CD4-positive, CD25-positive, alpha-beta regulatory T cell (primary cell): ENCODE data around the gene CIAO3. TPM values are rescaled to one million over a fixed set of nuclear protein-coding genes. Genes with fewer than 3 reads are reported as not detected.
"Not testable (repeated sequence)": the region's sequence is repeated elsewhere in the genome, so short reads cannot be mapped to it uniquely, and the experiment has no call there.

Experiments
- ATAC-seq, 2 donors: fragments of 150-1000 bp; cut with Tn5 transposase; one replicate each; pipeline ENCODE4 v1.10.0; 2021; ENCODE audit warnings: low read depth in 2 of 2, moderate number of reproducible peaks in 2 of 2, moderate library complexity in 1 of 2
- DNase-seq, 3 donors: peaks; one replicate each; pipeline versions ENCODE4 v3.0.0 to v3.0.0-alpha.2; 2012 to 2022; ENCODE audit warnings: mixed read lengths in 1 of 3
- H3K27ac ChIP-seq: one replicate; pipeline ENCODE4 v1.7.0; 2013; ENCODE audit warnings: mild to moderate bottlenecking, low read length; ENCODE audit not compliant: insufficient read depth, poor library complexity, severe bottlenecking
- H3K27me3 ChIP-seq: one replicate; pipeline ENCODE4 v1.7.0; 2013; ENCODE audit warnings: low read length; ENCODE audit not compliant: control insufficient read depth, insufficient read depth
- H3K36me3 ChIP-seq: one replicate; pipeline ENCODE4 v1.7.0; 2013; ENCODE audit warnings: mild to moderate bottlenecking, low read length, moderate library complexity; ENCODE audit not compliant: control insufficient read depth, insufficient read depth
- H3K4me1 ChIP-seq: 2 replicates; pipeline ENCODE4 v1.7.0; 2013; ENCODE audit warnings: mild to moderate bottlenecking, low read length; ENCODE audit not compliant: insufficient read depth, control insufficient read depth, poor library complexity, severe bottlenecking
- H3K4me3 ChIP-seq: one replicate; pipeline ENCODE4 v1.7.0; 2013; ENCODE audit warnings: low read depth, mild to moderate bottlenecking, low read length, moderate library complexity
- H3K9me3 ChIP-seq, 2 experiments: 1 replicate in 1 of 2; 2 replicates in 1 of 2; pipeline ENCODE4 v1.7.0; 2013; ENCODE audit warnings: low read length in 2 of 2, mild to moderate bottlenecking in 1 of 2, moderate library complexity in 1 of 2; ENCODE audit not compliant: control insufficient read depth in 2 of 2
- H3K27ac Mint-ChIP-seq, 3 donors: one replicate each; pipeline ENCODE4 v1.8.0; 2020 to 2022; ENCODE audit warnings: mild to moderate bottlenecking in 3 of 3, mixed read lengths in 3 of 3, moderate library complexity in 2 of 3
- H3K27me3 Mint-ChIP-seq: one replicate; pipeline ENCODE4 v1.8.0; 2022; ENCODE audit warnings: mild to moderate bottlenecking, mixed read lengths
- H3K36me3 Mint-ChIP-seq: one replicate; pipeline ENCODE4 v1.8.0; 2020; ENCODE audit warnings: mixed read lengths
- H3K4me1 Mint-ChIP-seq, 4 donors: one replicate each; pipeline ENCODE4 v1.8.0; 2020 to 2022; ENCODE audit warnings: mixed read lengths in 4 of 4, mild to moderate bottlenecking in 1 of 4
- H3K4me3 Mint-ChIP-seq, 4 donors: one replicate each; pipeline ENCODE4 v1.8.0; 2020 to 2022; ENCODE audit warnings: mild to moderate bottlenecking in 4 of 4, mixed read lengths in 4 of 4, moderate library complexity in 3 of 4
- H3K9me3 Mint-ChIP-seq, 7 donors: one replicate each; pipeline ENCODE4 v1.8.0; 2020 to 2022; ENCODE audit warnings: mixed read lengths in 7 of 7, mild to moderate bottlenecking in 3 of 7, moderate library complexity in 2 of 7
- polyA plus RNA-seq, 4 donors: library from polyadenylated mRNA; unstranded; fragments of 300-500 nt; fragmentation: Illumina TruSeq; gene quantifications; one replicate each; pipeline ENCODE4 v1.2.3, GENCODE V29; 2021
- total RNA-seq: library from RNA; stranded (reverse); gene quantifications from one replicate; pipeline ENCODE4 v1.2.3, GENCODE V29; 2022

CIAO3 gene
- total and polyA plus RNA-seq, 5 donors from 2014 or later = 17.2 to 42.6 (median 20.3) TPM

DNA sequence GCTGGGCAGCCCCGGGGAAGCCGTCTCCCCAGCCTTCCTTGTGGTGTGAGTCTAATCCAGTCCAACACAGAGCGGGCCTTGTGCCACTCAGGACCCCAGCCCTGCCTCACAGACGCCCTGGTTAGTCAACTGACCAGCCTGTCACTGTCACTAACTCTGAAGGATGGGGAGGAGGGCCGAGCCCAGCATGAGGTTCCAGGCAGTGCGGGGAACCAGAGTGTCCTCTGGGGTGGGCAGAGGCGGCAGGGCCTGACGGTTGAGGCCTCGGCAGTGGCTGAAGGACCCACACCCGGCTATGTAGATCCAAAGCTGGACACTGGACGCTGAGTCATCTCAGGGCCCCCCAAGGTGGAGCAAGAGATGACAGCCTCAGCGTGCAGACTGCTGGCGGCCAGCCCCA, 38.8 kb upstream of the CIAO3 start:
- no peak for ATAC-seq
- peaks cover 0 to 2% (median 0%) of the 10 kb centered on the region in 7 donors for H3K9me3 Mint-ChIP-seq
- no peak for DNase-seq
- Histone ChIP-seq H3K27me3 (no peaks in the 10 kb centered on the region), H3K27ac (no peak overlapping the region), H3K4me1 (no peaks in the 10 kb centered on the region), H3K36me3 (no peaks in the 10 kb centered on the region), H3K4me3 (no peak overlapping the region), H3K9me3 (no peaks in the 10 kb centered on the region)
- no peaks in the 10 kb centered on the region for H3K36me3 Mint-ChIP-seq
- H3K27me3 Mint-ChIP-seq = no peaks in the 10 kb centered on the region
- H3K4me3 Mint-ChIP-seq = no peak overlapping the region
- H3K4me1 Mint-ChIP-seq = no peaks in the 10 kb centered on the region
- H3K27ac Mint-ChIP-seq = no peak overlapping the region

DNA sequence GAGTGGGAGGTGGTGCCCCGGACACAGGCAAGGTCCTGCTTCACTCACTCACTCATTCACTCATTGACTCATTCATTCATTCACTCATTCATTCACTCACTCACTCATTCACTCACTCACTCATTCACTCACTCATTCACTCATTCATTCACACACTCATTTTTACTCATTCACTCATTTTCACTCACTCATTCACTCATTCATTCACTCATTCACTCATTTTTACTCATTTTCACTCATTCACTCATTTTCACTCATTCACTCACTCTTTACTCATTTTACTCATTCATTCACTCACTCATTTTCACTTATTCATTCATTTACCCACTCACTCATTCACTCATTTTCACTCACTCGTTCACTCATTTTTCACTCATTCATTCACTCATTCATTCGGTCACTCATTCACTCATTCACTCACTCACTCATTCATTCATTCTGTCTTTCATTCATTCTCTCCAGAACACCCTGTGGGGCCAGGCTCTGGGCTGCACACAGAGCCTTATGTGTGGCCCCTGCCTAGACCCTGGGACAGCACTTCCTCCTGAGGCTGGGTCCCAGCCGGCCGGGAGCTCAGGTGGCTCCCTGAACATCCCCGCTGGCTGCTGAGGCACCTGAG, 38.2 kb upstream of the CIAO3 start:
- Mint-ChIP-seq H3K4me1 (no peaks in the 10 kb centered on the region), H3K36me3 (no peaks in the 10 kb centered on the region), H3K9me3 (peaks cover 0 to 2% (median 0%) of the 10 kb centered on the region in 7 donors), H3K27ac (no peak overlapping the region), H3K27me3 (no peaks in the 10 kb centered on the region), H3K4me3 (no peak overlapping the region)
- no peak overlapping the region for H3K4me3 ChIP-seq
- DNase-seq = no peak
- no peaks in the 10 kb centered on the region for H3K4me1 ChIP-seq
- no peak overlapping the region for H3K27ac ChIP-seq
- no peak for ATAC-seq
- H3K36me3 ChIP-seq = no peaks in the 10 kb centered on the region
- no peaks in the 10 kb centered on the region for H3K9me3 ChIP-seq
- no peaks in the 10 kb centered on the region for H3K27me3 ChIP-seq

DNA sequence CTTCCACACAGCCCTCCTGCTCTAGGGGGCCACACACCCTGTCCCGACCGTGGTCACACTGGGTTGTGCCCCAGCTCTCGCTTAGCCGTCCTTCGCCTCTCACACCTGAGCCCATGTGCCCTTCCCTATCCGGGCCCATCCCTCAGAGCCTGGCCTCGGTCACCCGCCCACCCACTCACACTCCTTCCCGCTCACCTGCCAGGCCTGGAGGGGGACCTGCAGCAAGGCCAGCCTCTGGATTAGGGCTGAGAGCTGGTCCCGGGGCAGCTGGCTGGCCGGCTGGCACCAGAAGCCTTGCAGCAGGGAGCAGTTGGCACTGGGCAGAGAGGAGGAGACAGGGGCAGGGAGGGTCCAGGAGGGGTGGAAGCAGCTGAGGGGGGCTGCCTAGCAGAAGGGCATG, 37.6 kb upstream of the CIAO3 start:
- H3K4me1 Mint-ChIP-seq = no peaks in the 10 kb centered on the region
- Histone ChIP-seq H3K27me3 (no peaks in the 10 kb centered on the region), H3K4me3 (no peak overlapping the region), H3K36me3 (no peaks in the 10 kb centered on the region), H3K9me3 (no peaks in the 10 kb centered on the region), H3K4me1 (no peaks in the 10 kb centered on the region), H3K27ac (no peak overlapping the region)
- no peak overlapping the region for H3K4me3 Mint-ChIP-seq
- H3K9me3 Mint-ChIP-seq = peaks cover 0 to 2% (median 0%) of the 10 kb centered on the region in 7 donors
- H3K27ac Mint-ChIP-seq = no peak overlapping the region
- ATAC-seq (peak in 1 of 2 donors; percentile 13), DNase-seq (no peak)
- H3K27me3 Mint-ChIP-seq = no peaks in the 10 kb centered on the region
- no peaks in the 10 kb centered on the region for H3K36me3 Mint-ChIP-seq

DNA sequence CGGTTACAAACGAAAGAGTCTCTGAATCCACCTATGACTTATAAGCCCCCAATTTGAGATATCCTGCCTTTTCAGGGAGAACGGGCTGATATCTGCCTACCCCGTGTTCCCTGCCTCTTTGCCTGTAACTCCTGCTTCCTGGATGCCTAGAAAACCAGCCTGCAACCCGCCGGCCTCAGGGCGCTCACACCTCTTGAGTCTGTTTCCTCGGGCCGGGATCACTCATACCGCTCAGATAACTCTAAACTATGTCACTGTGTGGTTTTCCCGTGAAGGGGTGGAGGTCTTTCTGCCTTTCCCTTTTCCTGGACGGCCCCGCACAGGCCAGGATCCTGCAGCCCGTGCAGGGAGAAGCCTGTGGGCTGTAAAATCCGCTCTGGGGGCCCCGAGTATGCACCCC, 37.0 kb upstream of the CIAO3 start:
- no peaks in the 10 kb centered on the region for H3K4me1 Mint-ChIP-seq
- H3K36me3 ChIP-seq = no peaks in the 10 kb centered on the region
- no peaks in the 10 kb centered on the region for H3K36me3 Mint-ChIP-seq
- H3K27ac ChIP-seq = no peak overlapping the region
- no peak for ATAC-seq
- H3K27me3 Mint-ChIP-seq = no peaks in the 10 kb centered on the region
- peaks cover 0 to 2% (median 0%) of the 10 kb centered on the region in 7 donors for H3K9me3 Mint-ChIP-seq
- H3K4me3 ChIP-seq = no peak overlapping the region
- H3K27me3 ChIP-seq = no peaks in the 10 kb centered on the region
- DNase-seq = no peak
- no peak overlapping the region for H3K27ac Mint-ChIP-seq
- no peaks in the 10 kb centered on the region for H3K4me1 ChIP-seq
- H3K4me3 Mint-ChIP-seq = no peak overlapping the region
- no peaks in the 10 kb centered on the region for H3K9me3 ChIP-seq

DNA sequence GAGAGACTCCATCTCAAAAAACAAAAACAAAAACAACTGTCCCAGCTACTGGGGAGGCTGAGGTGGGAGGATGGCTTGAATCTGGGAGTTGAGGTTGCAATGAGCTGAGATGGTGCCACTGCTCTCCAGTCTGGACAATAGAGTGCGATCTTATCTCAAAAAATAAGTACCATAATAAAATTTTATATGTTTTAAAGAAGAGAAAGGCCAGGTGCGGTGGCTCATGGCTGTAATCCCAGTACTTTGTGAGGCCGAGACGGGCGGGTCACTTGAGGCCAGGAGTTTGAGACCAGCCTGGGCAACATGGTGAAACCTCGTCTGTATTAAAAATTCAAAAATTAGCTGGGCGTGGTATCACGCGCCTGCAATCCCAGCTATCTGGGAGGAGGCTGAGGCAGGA, 36.0 kb upstream of the CIAO3 start:
- Mint-ChIP-seq H3K27ac (no peak overlapping the region), H3K36me3 (no peaks in the 10 kb centered on the region), H3K27me3 (no peaks in the 10 kb centered on the region), H3K4me1 (no peaks in the 10 kb centered on the region), H3K4me3 (no peak overlapping the region), H3K9me3 (peaks cover 0 to 2% (median 0%) of the 10 kb centered on the region in 7 donors)
- Histone ChIP-seq H3K4me3 (no peak overlapping the region), H3K4me1 (no peaks in the 10 kb centered on the region), H3K9me3 (no peaks in the 10 kb centered on the region), H3K36me3 (no peaks in the 10 kb centered on the region), H3K27me3 (no peaks in the 10 kb centered on the region), H3K27ac (no peak overlapping the region)
- no peak for DNase-seq
- ATAC-seq = no peak

DNA sequence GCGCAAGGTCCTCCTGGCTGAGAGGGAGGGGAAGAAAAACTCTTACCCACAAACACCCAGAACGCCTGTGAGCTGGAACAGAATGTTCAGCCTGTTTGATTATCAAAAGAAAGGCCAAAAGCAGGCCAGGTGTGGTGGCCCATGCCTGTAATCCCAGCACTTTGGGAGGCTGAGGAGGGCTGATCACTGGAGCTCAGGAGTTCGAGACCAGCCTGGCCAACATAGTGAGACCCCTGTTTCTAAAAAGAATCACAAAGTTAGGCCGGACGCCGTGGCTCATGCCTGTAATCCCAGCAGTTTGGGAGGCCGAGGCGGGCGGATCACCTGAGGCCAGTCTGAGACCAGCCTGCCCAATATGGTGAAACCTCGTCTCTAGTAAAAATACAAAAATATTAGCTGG, 35.5 kb upstream of the CIAO3 start:
- not testable (repeated sequence) for H3K9me3 Mint-ChIP-seq, H3K27ac ChIP-seq, H3K4me1 Mint-ChIP-seq, H3K4me1 ChIP-seq, H3K27me3 ChIP-seq, H3K27me3 Mint-ChIP-seq, H3K9me3 ChIP-seq, ATAC-seq, DNase-seq, H3K4me3 Mint-ChIP-seq, H3K36me3 Mint-ChIP-seq, H3K27ac Mint-ChIP-seq, H3K4me3 ChIP-seq, H3K36me3 ChIP-seq

DNA sequence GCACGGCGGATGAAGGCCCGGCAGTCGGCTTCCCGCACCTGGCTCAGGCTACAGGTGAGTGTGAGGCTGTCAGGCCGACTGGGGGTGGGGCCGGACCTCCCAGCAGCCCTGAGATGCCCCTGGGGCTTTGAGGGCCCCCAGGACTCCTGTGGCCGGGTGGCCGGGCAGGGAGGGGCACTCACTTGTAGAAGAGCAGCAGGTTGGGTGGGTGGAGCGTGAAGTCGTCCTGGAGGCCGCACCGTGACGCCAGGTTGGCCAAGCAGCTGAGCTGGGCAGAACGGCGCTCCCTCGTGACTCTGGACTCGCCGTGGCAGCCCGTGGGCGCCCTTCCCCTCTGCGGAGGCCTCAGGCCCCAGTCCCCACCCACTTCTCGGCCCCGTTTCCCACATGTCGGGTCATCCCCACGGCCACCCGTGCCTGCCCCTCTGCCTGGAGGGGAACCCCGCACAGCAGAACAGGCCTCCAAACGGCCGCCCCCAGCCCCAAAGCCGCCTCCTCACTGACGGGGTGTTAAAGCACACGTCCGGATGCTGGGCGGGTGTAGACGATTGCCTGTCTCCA, 34.5 kb upstream of the CIAO3 start:
- Histone ChIP-seq H3K36me3 (no peaks in the 10 kb centered on the region), H3K4me1 (no peaks in the 10 kb centered on the region), H3K27ac (no peak overlapping the region), H3K27me3 (no peaks in the 10 kb centered on the region), H3K9me3 (no peaks in the 10 kb centered on the region), H3K4me3 (no peak overlapping the region)
- DNase-seq = no peak
- no peak overlapping the region for H3K27ac Mint-ChIP-seq
- no peaks in the 10 kb centered on the region for H3K9me3 Mint-ChIP-seq
- H3K4me1 Mint-ChIP-seq = no peaks in the 10 kb centered on the region
- H3K4me3 Mint-ChIP-seq = no peak overlapping the region
- ATAC-seq = no peak
- no peaks in the 10 kb centered on the region for H3K27me3 Mint-ChIP-seq
- H3K36me3 Mint-ChIP-seq = no peaks in the 10 kb centered on the region
